Stromal cell of bone marrow (primary cell): ENCODE data around the gene OR8A1.

ENCODE experiments used
- DNase-seq: peaks from one replicate; pipeline ENCODE4 v3.0.0-alpha.2; 2012; ENCODE audit warnings: low read depth

The OR8A1 gene

GRCh38 chr11:124569697-124570096, at the start of gene OR8A1:
OR8A1 (plus strand) TSS chr11:124569997; CDS start chr11:124570120, 123 bp downstream.
- DNase-seq, result no peak

DNA sequence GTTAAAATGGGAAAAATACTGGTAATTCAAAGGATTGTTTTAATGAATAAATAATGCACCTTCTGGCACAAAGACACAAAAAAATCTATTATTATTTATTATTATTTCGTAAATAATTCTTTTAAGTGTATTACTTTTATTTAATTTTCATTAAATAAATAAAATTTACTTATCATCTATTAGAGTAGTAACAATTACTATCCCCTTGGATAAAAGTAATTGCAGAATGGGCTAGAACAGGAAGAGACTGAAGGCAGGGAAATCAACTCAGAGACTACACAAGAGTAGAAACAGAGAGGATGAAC, 49.3 kb upstream of the OR8A1 start:
- no peak for DNase-seq

DNA sequence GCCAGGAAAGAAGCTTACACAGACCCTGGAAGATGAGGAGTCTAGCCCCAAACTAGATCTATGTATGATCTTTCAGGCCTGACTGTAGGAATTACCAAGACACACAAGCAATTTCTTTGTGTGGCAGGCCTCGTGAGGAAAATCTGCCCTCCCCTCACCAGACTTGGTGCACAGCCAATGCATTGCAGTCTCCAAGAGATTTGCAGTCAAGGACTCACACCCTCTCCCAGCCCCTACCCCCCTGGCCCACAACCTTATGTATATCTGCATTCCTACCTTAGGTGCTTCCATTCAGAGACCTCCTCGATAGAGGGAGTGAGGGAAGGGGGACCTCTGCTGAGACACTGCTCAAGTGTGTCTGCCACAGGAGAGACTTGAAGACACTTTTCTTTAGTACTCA, 36.2 kb upstream of the OR8A1 start:
- DNase-seq, result no peak

DNA sequence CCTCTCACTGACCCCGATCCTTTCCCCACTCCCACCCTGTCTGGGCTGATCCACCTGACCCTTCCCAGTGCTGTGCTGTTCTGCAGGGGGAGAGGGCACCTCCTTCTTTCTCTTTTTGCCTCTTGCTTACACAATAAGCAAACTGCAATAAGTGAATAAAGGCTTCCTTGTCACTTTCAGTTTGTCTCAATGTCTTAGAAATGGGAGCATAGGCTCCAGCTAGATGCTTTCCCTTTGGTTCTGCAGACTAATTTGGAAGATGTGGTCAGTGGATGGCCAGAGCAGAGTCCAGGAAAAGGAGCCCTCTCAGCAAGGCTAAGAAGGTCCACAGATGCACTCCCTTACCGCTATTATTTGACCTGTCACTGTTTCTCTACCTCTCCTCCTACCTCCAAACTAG, 35.7 kb upstream of the OR8A1 start:
- no peak for DNase-seq

GRCh38 chr11:124535552-124536232, 34.1 kb upstream of the OR8A1 start:
- DNase-seq, result no peak

- no peak for DNase-seq
Measured at GRCh38 chr11:124536520-124536919, 33.3 kb upstream of the OR8A1 start.

- peak; percentile 17 for DNase-seq
Measured at GRCh38 chr11:124538019-124538418, 31.8 kb upstream of the OR8A1 start.

- no peak for DNase-seq
Measured at GRCh38 chr11:124541204-124541603, 28.6 kb upstream of the OR8A1 start.

DNA sequence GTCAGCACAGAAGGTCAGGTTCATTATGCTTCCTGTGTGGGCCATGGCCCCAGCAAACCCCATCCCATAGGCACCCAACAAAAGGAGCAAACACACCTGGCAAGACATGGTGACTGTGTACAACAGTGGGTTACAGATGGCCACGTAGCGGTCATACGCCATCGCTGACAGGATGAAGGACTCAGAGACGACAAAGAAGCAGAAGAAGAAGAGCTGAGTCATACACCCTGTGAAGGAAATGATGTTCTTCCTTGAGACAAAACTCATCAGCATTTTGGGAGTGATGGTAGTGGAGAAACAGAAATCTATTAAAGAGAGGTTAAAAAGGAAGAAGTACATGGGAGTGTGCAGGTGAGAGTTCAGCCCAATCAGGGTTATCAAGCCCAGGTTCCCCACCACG, 26.7 kb upstream of the OR8A1 start:
- no peak for DNase-seq

GRCh38 chr11:124543554-124543953, 26.2 kb upstream of the OR8A1 start, which contains the start of gene OR8B12:
OR8B12 (minus strand) TSS chr11:124543654; CDS start chr11:124543654, 0 bp downstream.
- DNase-seq, result no peak

DNA sequence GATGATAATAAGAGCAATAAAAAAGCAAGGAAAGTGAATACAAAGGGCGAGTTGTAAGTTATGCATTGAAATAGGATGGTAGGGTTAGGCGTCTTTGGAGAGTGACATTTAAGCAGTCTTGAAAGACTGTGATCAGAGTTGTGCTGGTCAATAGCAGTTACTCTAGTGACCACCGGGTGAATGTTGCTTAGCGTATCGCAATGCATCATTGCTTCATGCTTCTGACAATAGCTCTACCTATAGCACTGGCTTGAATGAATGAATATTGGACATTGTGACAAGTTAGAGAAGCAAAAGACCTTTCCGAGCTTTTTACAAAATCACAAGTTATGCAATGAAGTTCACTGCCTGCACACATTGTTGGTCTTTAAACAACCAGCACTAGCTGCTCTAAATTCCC, 18.6 kb upstream of the OR8A1 start:
- DNase-seq, result no peak

GRCh38 chr11:124551987-124552386, 17.8 kb upstream of the OR8A1 start:
- no peak for DNase-seq

DNA sequence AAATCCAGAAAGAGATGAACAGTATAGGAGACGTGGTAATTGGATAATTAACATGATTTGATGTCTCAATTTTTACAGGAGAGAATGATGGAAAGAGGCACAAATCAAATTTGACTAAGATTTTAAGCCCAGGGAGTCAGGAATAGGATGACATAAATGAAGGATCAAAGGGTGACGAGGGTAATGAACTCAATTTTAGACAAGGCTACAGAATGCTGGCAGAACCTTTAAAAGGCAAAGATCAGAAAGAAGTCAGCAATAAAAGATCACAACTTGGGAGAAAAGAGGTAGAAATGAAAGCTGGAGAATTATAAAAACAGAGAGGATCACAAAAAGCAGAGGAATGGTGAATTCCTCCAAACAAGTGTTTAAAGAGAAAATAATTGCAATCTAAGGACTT, 13.0 kb upstream of the OR8A1 start:
- no peak for DNase-seq

DNA sequence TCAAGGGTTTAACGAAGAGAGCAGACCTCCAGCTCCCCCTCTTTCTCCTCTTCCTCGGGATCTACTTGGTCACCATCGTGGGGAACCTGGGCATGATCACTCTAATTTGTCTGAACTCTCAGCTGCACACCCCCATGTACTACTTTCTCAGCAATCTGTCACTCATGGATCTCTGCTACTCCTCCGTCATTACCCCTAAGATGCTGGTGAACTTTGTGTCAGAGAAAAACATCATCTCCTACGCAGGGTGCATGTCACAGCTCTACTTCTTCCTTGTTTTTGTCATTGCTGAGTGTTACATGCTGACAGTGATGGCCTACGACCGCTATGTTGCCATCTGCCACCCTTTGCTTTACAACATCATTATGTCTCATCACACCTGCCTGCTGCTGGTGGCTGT, 363 bp downstream of the OR8A1 start:
- DNase-seq, result no peak

- no peak for DNase-seq
Measured at GRCh38 chr11:124577716-124578427, 8.1 kb downstream of the OR8A1 start.

- DNase-seq, result no peak
Measured at GRCh38 chr11:124578761-124579160, 9.0 kb downstream of the OR8A1 start.

- no peak for DNase-seq
Measured at GRCh38 chr11:124581817-124582216, 12.0 kb downstream of the OR8A1 start.

DNA sequence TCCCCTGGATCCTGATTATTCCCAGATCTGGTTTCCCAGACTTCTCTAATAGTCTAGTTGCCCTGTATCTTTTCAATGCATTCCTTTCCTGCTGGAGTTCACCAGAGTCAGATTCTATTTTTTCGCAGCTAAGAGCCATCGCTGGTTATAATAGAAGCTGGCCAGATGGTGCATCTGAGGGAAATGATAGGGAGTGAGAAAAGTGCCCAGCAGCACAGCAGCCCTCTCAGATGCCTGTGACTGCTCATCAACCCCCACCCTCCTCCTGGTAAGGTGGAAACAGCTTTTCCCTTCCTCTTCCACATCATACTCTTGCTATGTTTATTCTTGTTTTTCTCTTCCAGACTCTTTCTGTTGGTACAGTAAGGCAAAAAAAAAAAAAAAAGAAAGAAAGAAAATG, 12.8 kb downstream of the OR8A1 start:
- DNase-seq, result no peak

GRCh38 chr11:124583781-124584180, 14.0 kb downstream of the OR8A1 start:
- no peak for DNase-seq

DNA sequence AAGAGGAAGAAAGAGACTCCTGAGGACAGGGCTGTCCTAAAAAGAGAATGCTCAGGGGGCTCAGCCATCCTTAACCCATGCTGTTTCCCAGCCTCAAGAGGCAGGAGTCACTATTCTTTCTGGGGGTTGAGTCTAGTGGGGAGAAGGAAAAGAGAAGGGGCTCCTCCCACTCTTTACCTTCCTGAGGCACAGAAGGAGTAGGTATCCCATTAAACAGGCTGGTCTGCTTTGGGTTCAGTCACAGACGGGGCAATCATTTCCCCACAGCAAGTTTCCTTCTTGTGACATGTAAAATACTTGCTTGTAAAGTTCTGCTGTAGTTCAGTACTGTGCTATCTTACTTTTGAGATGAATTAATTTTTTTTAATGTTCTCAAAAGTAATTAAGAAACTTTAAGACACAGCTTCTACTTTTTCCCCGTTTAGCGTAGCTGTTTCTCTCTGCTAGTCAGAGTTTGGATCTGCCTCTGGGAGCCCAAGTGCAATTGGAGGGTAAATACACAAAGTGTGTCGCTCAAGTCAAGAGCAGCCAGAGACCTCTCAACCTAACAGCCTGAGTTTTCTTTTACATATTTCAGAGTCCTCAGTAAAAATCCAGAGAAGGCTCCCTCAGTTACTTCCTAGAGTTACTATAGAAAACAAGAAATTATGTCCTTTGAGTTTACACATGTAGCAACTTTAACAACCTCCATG, 15.0 kb downstream of the OR8A1 start:
- DNase-seq, result no peak

DNA sequence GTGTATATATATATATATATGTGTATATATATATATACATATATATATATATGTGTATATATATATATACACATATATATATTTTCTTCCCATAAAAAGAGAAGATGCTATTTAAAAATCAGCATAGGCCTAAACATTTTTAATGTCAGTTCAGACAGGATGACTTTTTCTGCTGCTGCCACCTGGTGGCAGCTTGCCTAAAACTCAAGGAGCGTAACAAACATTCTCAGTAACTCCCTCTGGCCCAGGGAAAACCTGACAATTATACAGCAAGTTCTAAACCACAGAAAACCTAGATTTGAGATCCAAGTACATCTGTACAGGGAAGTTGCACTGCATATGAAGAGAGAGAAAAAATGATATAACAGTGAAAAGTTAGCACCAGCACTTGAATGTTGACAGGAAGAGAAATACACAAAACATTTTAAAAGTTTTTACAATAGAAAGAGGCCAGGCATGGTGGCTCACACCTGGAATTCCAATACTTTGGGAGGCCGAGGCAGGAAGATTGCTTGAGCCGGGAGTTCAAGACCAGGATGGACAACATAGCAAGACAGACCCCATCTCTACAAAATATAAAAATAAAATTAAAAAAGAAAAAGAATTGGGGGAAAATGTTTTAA, 16.6 kb downstream of the OR8A1 start:
- DNase-seq, result peak; percentile 42

GRCh38 chr11:124591430-124591829, 21.6 kb downstream of the OR8A1 start:
- no peak for DNase-seq

DNA sequence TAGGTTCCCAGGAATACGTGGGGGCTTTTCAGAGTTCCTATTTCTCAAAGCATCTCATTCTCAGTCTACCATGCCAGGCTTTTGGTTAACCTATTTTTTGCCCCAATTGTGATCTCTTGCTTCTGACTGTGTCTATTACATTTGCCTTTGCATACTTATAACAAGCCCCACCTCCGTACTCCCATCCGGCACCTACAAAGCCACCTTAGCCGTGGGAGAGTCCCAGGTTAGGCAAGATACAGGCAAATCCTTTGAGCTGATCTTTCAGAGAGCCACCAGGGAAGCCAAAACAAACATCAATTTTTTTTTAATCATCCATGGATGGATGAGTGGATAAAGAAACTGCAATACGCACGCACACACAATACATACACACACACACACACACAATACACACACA, 22.8 kb downstream of the OR8A1 start:
- no peak for DNase-seq
